ENCODE measurements around the gene NPNT.

The NPNT gene

GRCh38 chr4:105978684-105979296, 83.5 kb downstream of the NPNT start:
- no peak for TF ChIP-seq CTCF (IDR thresholded peaks at IDR 0.05; ENCODE audit: control insufficient read depth, extremely low read depth, insufficient read depth)
- H3K4me3 ChIP-seq (ENCODE audit: low read depth, low read length), result no peak overlapping the region
- DNase-seq (ENCODE audit: low read depth), result no peak

DNA sequence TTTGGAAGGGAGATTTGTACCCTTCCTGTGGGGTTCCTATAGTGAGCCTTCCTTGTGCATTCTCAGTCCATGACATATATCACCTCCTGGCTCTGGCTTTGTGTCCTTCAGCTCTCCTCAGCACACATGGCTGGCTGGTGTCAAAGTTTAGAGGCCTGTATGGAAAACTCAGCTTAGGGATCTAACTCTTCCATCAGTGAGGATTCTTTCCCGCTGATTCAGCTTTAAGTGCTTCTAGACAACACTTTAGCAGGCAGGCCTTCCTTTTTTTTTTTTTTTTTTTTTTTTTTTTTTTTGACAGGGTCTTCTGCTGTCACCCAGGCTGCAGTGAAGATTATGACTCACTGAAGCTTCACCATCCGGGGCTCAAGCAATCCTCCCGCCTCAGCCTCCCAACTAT, 84.2 kb downstream of the NPNT start:
- DNase-seq (ENCODE audit: low read depth), result no peak
- no peak for TF ChIP-seq CTCF (IDR thresholded peaks at IDR 0.05; ENCODE audit: control insufficient read depth, extremely low read depth, insufficient read depth)
- H3K4me3 ChIP-seq (ENCODE audit: low read depth, low read length), result no peak overlapping the region

- H3K4me3 ChIP-seq (ENCODE audit: low read depth, low read length), result no peak overlapping the region
- no peak for DNase-seq (ENCODE audit: low read depth)
- no peak for TF ChIP-seq CTCF (IDR thresholded peaks at IDR 0.05; ENCODE audit: control insufficient read depth, extremely low read depth, insufficient read depth)
Observed at GRCh38 chr4:105988671-105989070, 93.4 kb downstream of the NPNT start.

DNA sequence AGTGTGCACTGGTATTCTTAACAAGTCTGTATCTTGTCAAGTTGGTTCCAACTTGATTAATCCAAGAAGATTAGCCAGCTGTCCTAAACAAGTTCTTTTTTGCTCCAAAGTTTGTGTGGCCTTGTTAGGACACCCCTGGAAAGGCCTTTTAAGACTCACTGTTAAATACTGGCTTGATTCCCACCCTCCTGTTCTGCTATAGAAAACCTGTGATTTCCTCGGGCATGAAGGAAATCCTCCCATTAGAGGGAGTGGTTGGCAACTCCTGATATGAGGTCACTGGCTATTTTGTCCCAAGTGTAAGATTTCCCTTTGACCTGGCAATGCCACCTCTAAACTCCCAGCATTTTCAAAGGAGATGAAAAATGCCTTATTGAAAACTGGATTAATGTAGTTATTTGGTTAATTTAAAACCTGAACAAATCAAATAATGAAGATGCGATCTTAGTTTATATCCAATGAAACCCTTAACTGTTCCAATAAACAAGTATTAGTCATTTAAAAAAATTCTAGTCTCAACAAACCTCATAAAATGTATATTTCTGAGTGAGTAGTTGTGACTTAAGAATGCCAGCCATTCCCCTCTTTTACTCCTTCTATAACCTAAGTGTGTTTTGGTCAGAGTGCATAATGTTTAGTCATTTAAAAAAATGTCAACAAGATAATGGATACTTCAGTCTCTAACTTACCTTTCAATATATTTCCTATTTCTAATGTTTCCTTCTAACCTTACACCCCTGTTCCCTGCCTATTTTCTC, 94.4 kb downstream of the NPNT start:
- no peak for DNase-seq (ENCODE audit: low read depth)
- no peak for TF ChIP-seq CTCF (IDR thresholded peaks at IDR 0.05; ENCODE audit: control insufficient read depth, extremely low read depth, insufficient read depth)
- H3K4me3 ChIP-seq (ENCODE audit: low read depth, low read length), result no peak overlapping the region

DNA sequence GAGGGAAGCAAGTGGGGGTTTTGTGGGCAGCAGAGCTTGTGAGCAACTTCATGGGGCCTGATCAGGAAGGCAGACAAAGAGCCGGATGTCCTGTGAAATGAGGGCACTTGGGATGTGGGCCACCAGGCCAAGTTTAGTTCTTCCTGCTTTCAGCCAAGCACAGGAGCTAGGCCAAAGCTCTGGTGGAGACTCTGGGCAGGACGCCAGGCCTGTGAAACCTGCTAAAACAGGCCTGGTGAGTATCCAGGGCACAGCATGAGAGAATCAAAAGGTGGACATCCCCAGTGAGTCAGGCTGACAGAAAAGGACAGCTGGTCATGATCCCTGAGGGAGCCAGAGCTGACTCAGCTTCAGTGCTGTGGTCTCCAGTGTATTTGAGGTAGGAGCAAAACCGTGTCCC, 95.7 kb downstream of the NPNT start:
- DNase-seq (ENCODE audit: low read depth), result peak; percentile 91
- H3K4me3 ChIP-seq (ENCODE audit: low read depth, low read length), result no peak overlapping the region
- no peak for TF ChIP-seq CTCF (IDR thresholded peaks at IDR 0.05; ENCODE audit: control insufficient read depth, extremely low read depth, insufficient read depth)

DNA sequence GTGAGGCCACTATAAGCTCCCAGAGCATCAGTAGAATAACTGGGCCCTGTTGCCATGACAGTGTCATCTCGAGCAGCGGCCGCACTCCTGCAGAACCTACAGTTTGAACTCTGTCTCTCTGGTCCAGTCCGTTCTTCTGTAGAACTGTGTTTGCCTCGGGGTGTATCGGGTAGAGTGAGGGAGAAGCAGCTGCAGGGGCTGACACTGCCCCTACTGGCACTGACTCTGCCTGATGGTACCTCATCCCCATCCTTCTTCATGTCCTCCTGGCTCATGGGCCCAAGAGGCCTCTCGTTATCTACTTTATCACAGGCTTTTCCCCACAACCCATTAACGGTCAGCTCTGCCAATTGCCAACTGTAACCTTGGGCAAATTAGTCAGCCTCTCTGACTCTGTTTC, 96.5 kb downstream of the NPNT start:
- DNase-seq (ENCODE audit: low read depth), result no peak
- H3K4me3 ChIP-seq (ENCODE audit: low read depth, low read length), result no peak overlapping the region
- no peak for TF ChIP-seq CTCF (IDR thresholded peaks at IDR 0.05; ENCODE audit: control insufficient read depth, extremely low read depth, insufficient read depth)

All from LNCaP clone FGC (cell line).